HUES64 (cell line): ENCODE results near the gene RNF220.

ENCODE experiments used
- H3K27ac ChIP-seq: 2 replicates; pipeline ENCODE4 v1.7.0; 2013; ENCODE audit warnings: low read depth, low read length, inconsistent platforms
- H3K27me3 ChIP-seq: 2 replicates; pipeline ENCODE4 v1.6.1; 2013; ENCODE audit warnings: mild to moderate bottlenecking, low read length; ENCODE audit not compliant: insufficient read depth
- H3K36me3 ChIP-seq: 2 replicates; pipeline ENCODE4 v1.6.1; 2013; ENCODE audit warnings: mild to moderate bottlenecking, low read length; ENCODE audit not compliant: insufficient read depth
- H3K4me1 ChIP-seq: 2 replicates; pipeline ENCODE4 v1.6.1; 2013; ENCODE audit warnings: mild to moderate bottlenecking, low read length, moderate library complexity; ENCODE audit not compliant: insufficient read depth
- H3K4me3 ChIP-seq: 2 replicates; pipeline ENCODE4 v1.5.1; 2013; ENCODE audit warnings: mild to moderate bottlenecking, low read length, moderate library complexity
- H3K9ac ChIP-seq: 2 replicates; pipeline ENCODE4 v1.6.1; 2013; ENCODE audit warnings: mild to moderate bottlenecking, low read depth, low read length
- H3K9me3 ChIP-seq: 2 replicates; pipeline ENCODE4 v1.6.1; 2013; ENCODE audit warnings: low read depth, low read length; ENCODE audit not compliant: insufficient read depth
- WGBS: fragments of 150-250, 120-280 bp; methylation state at CpG from one replicate; pipeline ENCODE4 v1.1.7; 2013; ENCODE audit warnings: missing lambda C conversion rate; 5-methylcytosine and 5-hydroxymethylcytosine counted together

RNF220 gene

DNA sequence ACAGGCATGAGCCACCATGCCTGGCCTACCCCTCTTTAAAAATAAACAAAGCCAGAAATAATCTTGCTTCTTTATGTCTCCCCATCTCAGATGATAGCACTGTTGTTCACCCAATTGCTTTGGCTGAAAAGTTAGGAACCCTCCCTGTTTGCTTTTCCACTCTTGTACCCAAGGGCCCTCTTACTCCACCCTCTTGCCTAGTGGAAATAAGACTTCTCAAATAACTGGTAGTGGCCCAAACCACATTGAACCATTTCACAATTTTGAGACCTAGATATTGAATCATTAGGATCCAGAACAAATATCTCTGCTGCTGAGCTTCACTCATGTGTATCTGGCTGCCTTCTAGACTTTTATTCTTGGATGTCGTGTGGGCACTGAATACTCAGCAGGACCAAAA is 37.7 kb downstream of the RNF220 start:
- 96% methylated on average over 1 of the region's 1 CpG for WGBS
- no peaks in the 10 kb centered on the region for H3K27me3 ChIP-seq
- no peak overlapping the region for H3K27ac ChIP-seq
- no peak overlapping the region for H3K9ac ChIP-seq
- H3K36me3 ChIP-seq, result no peaks in the 10 kb centered on the region
- H3K4me1 ChIP-seq, result 0 out of 2 replicates have a peak, but pooled peaks cover under 1% of the 10 kb centered on the region
- H3K9me3 ChIP-seq, result no peaks in the 10 kb centered on the region
- no peak overlapping the region for H3K4me3 ChIP-seq

DNA sequence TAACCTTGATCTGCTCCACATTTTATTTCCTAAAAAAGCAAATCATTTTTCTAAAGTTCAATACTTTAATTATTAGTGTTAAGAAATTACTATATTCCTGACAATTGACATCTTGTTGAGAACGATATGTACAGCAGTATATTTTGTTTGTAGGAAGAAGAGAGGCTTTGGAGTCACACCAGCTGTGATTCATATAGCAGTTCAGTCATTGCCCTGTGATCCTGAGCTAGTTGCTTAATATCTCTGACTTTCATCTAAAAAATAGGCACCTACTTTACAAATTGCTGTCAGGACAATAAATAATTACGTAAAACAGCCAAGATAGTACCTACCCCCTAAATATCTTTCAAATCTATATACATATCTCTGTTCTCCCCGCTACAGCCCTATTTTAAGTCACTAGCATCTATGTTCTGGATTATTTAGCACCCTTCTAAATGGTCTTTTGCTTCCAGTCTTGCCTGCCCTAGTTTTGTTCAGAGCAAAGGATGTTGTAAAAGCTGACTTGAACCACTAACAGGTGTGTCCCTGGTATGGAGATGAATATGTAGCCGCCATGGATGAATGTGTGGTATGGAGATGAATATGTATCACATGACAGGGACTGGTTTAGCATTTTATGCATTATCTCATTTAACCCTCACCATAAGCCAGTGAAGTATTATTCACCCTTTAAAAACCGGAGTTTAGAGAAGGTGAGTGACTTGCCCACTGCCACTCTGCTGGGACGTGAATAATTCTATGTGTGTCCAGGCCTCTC is 42.2 kb downstream of the RNF220 start:
- Histone ChIP-seq H3K27ac (no peak overlapping the region), H3K4me3 (no peak overlapping the region), H3K9ac (no peak overlapping the region), H3K9me3 (no peaks in the 10 kb centered on the region), H3K4me1 (no peaks in the 10 kb centered on the region), H3K36me3 (no peaks in the 10 kb centered on the region), H3K27me3 (no peaks in the 10 kb centered on the region)
- WGBS, result 94% methylated on average over 6 of the region's 6 CpGs

DNA sequence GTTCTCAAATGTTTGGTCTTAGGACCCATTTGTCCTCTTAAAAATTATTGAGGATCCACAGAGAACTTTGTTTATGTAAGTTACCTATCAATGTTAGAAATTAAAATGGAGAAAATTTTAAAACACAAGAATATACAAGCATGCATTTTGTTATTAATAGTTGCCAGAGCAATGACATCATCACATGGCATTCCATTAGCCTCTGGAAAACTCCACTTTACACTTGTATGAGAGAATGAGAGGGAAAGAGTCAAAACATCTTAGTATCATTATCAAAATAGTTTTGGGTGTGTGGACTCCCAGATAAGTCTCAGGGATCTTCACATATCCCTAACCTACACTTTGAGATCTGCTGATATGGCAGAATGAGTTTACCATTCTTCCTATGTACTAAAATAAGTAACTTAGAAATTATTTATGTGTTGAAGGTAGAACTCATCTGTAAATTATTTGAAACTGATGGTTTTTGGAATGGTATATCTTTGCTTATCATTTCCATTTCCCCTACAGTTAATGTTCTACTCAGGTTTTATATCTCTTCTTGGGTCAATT is 48.8 kb downstream of the RNF220 start:
- Histone ChIP-seq H3K27ac (no peak overlapping the region), H3K27me3 (no peaks in the 10 kb centered on the region), H3K4me3 (no peak overlapping the region), H3K9me3 (peaks cover 8% of the 10 kb centered on the region; the same call in 1 of the 2 replicates), H3K9ac (no peak overlapping the region), H3K4me1 (no peaks in the 10 kb centered on the region), H3K36me3 (no peaks in the 10 kb centered on the region)

DNA sequence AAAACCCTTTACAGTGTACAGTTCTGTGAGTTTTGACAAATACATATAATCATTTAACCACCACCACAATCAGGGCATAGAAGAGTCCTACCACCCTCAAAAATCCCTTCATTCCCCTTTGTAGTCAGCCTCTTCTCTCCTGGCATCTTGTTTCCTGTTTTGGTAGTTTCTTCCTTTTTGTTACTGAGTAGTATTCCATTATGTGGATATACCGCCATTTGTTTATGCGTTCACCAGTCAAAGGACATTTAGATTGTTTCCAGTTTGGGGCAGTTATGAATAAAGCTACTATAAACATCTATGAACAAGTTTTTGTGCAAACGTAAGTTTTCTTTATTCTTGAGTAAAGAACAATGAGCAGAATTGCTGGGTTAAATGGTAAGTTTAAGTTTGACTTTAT is 49.6 kb downstream of the RNF220 start:
- no peak overlapping the region for H3K9ac ChIP-seq
- 96% methylated on average over 3 of the region's 3 CpGs for WGBS
- H3K4me3 ChIP-seq, result no peak overlapping the region
- peaks cover 8% of the 10 kb centered on the region; the same call in 1 of the 2 replicates for H3K9me3 ChIP-seq
- no peaks in the 10 kb centered on the region for H3K4me1 ChIP-seq
- no peaks in the 10 kb centered on the region for H3K27me3 ChIP-seq
- no peaks in the 10 kb centered on the region for H3K36me3 ChIP-seq
- no peak overlapping the region for H3K27ac ChIP-seq

DNA sequence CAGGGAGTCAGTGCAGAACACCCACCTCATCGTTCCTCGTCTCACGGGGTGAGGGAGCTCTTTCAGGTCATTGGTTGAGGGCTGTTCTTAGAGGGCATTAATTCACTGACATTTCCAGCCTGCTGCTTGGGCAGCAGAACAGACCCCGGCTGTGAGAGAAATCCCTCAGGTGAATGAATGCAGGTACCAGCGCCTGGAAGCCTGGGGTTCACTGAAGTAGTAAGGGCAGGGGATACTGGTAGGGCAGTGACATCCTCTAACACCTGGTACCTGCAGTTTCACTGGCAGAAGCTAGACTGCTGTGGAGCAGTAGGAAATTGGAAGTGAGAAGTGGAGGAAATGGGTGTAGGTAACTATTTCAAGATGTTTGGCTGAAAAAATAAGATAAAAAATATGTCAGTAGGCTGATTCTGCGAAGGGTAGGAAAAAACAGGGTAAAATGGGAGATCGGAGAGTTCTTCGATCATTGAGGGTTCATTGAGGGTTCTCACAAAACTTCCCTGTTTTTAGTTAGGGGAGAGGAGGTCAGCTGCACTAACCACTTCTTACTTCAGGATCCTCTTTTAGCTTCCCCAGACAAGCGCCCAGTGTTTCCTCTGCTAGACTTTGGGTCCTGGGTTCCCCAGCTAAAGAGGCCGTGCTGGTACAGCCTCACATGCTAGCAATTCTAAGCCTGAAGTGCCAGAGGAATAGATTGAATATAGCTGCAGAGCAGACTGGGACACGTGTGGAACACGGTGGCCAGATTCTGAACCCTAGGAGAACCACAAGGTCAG is 55.2 kb downstream of the RNF220 start:
- no peaks in the 10 kb centered on the region for H3K4me1 ChIP-seq
- H3K9ac ChIP-seq, result no peak overlapping the region
- H3K27me3 ChIP-seq, result no peaks in the 10 kb centered on the region
- no peaks in the 10 kb centered on the region for H3K9me3 ChIP-seq
- no peaks in the 10 kb centered on the region for H3K36me3 ChIP-seq
- 89% methylated on average over 12 of the region's 12 CpGs for WGBS
- H3K27ac ChIP-seq, result no peak overlapping the region
- no peak overlapping the region for H3K4me3 ChIP-seq

DNA sequence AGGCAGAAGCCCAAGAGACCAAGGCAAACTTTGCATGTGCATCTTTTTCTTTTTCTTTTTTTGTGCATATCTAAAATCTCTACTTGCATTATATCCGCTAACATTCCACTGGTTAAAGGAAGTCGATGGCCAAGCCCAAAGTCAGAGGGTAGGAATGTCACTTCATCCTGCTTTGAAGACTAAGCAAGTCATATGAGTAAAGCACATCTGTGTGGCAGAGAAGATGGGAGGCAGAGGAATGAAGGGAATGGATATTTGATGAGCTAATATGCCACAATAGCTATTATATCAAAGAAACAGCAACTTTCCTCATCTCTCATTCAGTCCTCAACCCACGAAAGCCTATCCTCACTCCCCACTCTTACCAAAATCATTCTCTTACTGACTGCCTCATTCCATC is 59.3 kb downstream of the RNF220 start:
- 91% methylated on average over 3 of the region's 3 CpGs for WGBS
- Histone ChIP-seq H3K9me3 (no peaks in the 10 kb centered on the region), H3K4me1 (no peaks in the 10 kb centered on the region), H3K4me3 (no peak overlapping the region), H3K27ac (no peak overlapping the region), H3K9ac (no peak overlapping the region), H3K36me3 (no peaks in the 10 kb centered on the region), H3K27me3 (no peaks in the 10 kb centered on the region)

DNA sequence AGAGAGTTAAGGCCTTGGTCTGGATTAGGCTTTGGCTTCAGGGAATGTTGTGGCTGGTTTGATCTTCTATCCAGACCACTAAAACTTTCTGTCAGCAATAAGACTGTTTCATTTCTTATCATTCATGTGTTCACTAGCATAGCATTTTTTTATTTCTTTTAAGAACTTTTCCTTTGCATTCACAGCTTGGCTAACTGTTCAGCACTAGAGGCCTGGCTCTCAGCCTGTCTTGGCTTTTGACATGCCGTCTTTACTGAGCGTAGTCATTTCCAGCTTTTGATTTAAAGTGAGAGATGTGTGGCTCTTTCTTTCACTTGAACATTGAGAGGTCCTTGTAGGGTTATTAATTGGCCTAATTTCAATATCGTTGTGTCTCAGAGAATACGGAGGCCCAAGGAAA is 62.5 kb downstream of the RNF220 start:
- 83% methylated on average over 4 of the region's 4 CpGs for WGBS
- H3K9me3 ChIP-seq, result 0 out of 2 replicates have a peak, but pooled peaks cover 3% of the 10 kb centered on the region
- 0 out of 2 replicates have a peak, but pooled peaks cover 2% of the 10 kb centered on the region for H3K4me1 ChIP-seq

DNA sequence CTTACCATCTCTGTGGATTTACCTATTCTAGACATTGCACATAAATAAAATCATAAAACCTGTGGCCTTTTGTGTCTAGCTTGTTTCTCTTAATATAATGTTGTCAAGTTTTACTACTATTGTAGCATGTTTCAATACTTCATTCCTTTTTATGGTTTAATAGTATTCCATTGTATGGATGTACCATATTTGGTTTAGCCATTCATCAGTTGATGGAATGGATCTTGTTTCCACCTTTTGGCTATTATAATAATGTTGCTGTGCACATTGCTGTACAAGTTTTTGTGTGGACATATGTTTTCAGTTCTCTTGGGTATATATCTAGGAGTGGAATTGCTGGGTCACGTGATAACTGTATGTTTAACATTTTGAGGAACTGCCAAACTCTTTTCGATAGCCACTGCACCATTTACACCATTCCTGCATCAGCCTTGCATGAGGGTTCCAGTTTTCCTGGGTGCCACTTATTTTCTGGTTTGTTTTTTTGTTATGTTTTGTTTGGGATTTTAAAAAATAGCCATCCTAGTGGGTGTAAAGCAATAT is 66.9 kb downstream of the RNF220 start:
- Histone ChIP-seq H3K4me3 (no peak overlapping the region), H3K4me1 (peaks cover 18% of the 10 kb centered on the region), H3K9ac (no peak overlapping the region), H3K27ac (no peak overlapping the region), H3K27me3 (no peaks in the 10 kb centered on the region), H3K9me3 (0 out of 2 replicates have a peak, but pooled peaks cover 3% of the 10 kb centered on the region), H3K36me3 (no peaks in the 10 kb centered on the region)
- 100% methylated on average over 2 of the region's 2 CpGs for WGBS

More for the DNA sequence above, 62.5 kb downstream of the RNF220 start:
- no peak overlapping the region for H3K27ac ChIP-seq
- H3K4me3 ChIP-seq, result no peak overlapping the region
- H3K36me3 ChIP-seq, result no peaks in the 10 kb centered on the region
- H3K27me3 ChIP-seq, result no peaks in the 10 kb centered on the region
- no peak overlapping the region for H3K9ac ChIP-seq

DNA sequence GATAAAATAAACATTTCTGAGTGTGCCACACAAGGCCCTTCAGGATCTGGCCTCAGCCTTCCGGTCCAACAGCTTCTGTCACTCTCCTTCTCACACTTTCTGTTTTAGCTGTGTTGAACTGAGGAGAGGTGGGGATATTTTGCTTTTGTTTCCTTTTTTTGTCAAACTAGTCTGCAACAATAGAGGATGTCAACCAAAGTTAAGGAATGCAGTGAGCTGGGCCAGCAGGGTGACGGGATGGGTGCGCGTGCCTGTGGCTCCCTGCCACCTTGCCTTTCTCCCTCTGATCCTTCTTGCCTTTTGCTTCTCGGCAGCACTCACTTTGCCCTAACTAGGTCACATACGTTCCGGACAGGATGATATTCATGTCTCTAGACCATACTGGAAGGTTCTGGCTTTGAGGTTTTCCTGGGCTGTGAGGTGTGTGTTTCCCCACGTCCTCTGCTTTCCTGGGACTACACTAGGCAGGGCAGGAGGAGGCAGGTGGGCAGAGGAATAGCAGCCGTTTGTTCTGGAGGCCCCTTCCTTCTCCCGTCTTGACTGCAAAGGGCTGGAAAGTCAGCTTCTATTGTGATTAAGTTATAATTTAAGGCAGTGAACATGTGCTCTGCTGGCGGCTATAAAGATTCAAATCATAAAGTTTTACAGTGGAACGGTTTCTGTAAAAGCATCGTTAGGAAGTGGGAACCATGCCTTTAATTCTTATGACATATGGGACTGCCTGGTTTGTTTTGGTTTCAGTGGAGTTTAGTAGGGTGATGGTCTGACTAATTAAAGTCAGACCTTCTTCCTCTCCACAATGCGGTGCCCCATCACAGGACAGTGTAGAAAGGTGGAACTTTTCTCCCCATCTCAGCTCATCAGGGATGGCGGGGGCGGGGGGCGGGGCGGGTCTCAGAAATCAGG is 67.8 kb downstream of the RNF220 start:
- H3K27me3 ChIP-seq, result no peaks in the 10 kb centered on the region
- no peaks in the 10 kb centered on the region for H3K36me3 ChIP-seq
- H3K4me3 ChIP-seq, result no peak overlapping the region
- H3K9ac ChIP-seq, result no peak overlapping the region
- WGBS, result 87% methylated on average over 17 of the region's 18 CpGs
- H3K27ac ChIP-seq, result no peak overlapping the region; the same call in 1 of the 2 replicates
- H3K9me3 ChIP-seq, result 0 out of 2 replicates have a peak, but pooled peaks cover 3% of the 10 kb centered on the region
- H3K4me1 ChIP-seq, result peaks cover 25% of the 10 kb centered on the region

DNA sequence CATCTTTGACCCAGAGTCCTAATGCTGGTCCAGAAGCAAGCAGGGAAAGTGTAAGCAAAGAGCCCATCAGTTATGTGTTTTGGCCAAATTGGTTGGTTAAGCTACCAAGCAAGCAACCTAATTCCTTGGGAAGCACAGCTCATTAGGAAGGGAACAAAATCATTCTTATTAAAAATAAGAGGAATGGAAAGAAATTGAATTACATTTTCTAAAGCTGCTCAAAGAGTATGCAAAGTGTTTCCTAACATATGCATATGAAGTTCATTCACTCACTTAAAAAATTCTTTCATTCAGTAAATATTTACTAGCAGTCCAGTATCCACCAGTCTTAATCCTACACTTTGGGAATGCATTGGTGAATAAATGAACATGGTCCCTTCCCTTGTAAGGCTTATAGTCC is 71.8 kb downstream of the RNF220 start:
- Histone ChIP-seq H3K36me3 (no peaks in the 10 kb centered on the region), H3K9me3 (0 out of 2 replicates have a peak, but pooled peaks cover 2% of the 10 kb centered on the region), H3K27me3 (no peaks in the 10 kb centered on the region), H3K4me1 (peaks cover 25% of the 10 kb centered on the region), H3K27ac (peak overlapping the region; percentile 41; the same call in 1 of the 2 replicates), H3K4me3 (no peak overlapping the region), H3K9ac (no peak overlapping the region)
